Uterus (tissue), 2 donors: ENCODE measurements around the gene HNRNPC.

Experiments
- CTCF ChIP-seq, 4 experiments: fragments of 200-600 bp in 2 of 4; fragments of 450-650 bp in 2 of 4; sonication (generic) in 2 of 4; IDR thresholded peaks; one replicate each; pipeline ENCODE4 v1.5.1; 2016 to 2019; ENCODE audit warnings: antibody characterized with exemption in 4 of 4, mild to moderate bottlenecking in 2 of 4, moderate library complexity in 1 of 4
- POLR2A ChIP-seq, 2 donors: fragments of 450-650 bp; IDR thresholded peaks; one replicate each; pipeline ENCODE4 v1.6.1; 2016; ENCODE audit warnings: antibody characterized with exemption in 2 of 2, mild to moderate bottlenecking in 1 of 2, moderate library complexity in 1 of 2

- TF ChIP-seq CTCF (IDR thresholded peaks at IDR 0.05) (no peak), POLR2A (IDR thresholded peaks at IDR 0.05) (no peak)
Observed at GRCh38 chr14:21308132-21308478, 38.9 kb upstream of the HNRNPC start.
